Lung (tissue), 12 donors: ENCODE measurements around the gene TLR5. TPM values are rescaled to one million over a fixed set of nuclear protein-coding genes. Genes with fewer than 3 reads are reported as not detected.

Source experiments
- ATAC-seq: fragments of 200-7000 bp; cut with Tn5 transposase; one replicate; pipeline ENCODE4 v1.9.1; 2020; ENCODE audit warnings: moderate number of reproducible peaks; ENCODE audit not compliant: insufficient read depth, low FRiP score
- DNase-seq, 3 donors: peaks; one replicate each; pipeline ENCODE4 v3.0.0-alpha.2; 2013 to 2017
- H3K27ac ChIP-seq, 2 donors: one replicate each; pipeline ENCODE4 v1.5.1; 2013; ENCODE audit warnings: mild to moderate bottlenecking in 2 of 2, moderate library complexity in 2 of 2, control low read depth in 1 of 2, inconsistent platforms in 1 of 2, low read depth in 1 of 2, low read length in 1 of 2
- H3K27me3 ChIP-seq, 3 donors: one replicate each; pipeline ENCODE4 v1.5.1; 2013; ENCODE audit warnings: low read length in 2 of 3; ENCODE audit not compliant: control insufficient read depth in 3 of 3, insufficient read depth in 3 of 3
- H3K36me3 ChIP-seq, 4 donors: one replicate each; pipeline ENCODE4 v1.5.1; 2013; ENCODE audit warnings: low read length in 4 of 4, mild to moderate bottlenecking in 1 of 4, moderate library complexity in 1 of 4; ENCODE audit not compliant: control insufficient read depth in 4 of 4, insufficient read depth in 4 of 4
- H3K4me1 ChIP-seq, 5 donors: one replicate each; pipeline ENCODE4 v1.5.1; 2013; ENCODE audit warnings: low read length in 5 of 5, mild to moderate bottlenecking in 2 of 5, moderate library complexity in 1 of 5; ENCODE audit not compliant: control insufficient read depth in 5 of 5, insufficient read depth in 5 of 5
- H3K4me3 ChIP-seq: one replicate; pipeline ENCODE4 v1.5.1; 2013; ENCODE audit warnings: mild to moderate bottlenecking, control low read depth, moderate library complexity
- H3K9ac ChIP-seq, 2 donors: one replicate each; pipeline ENCODE4 v1.5.1; 2013; ENCODE audit warnings: low read length in 2 of 2, control low read depth in 1 of 2; ENCODE audit not compliant: insufficient read depth in 1 of 2
- H3K9me3 ChIP-seq, 4 donors: one replicate each; pipeline ENCODE4 v1.5.1; 2013; ENCODE audit warnings: low read length in 3 of 4, mild to moderate bottlenecking in 1 of 4, moderate library complexity in 1 of 4; ENCODE audit not compliant: control insufficient read depth in 4 of 4, insufficient read depth in 3 of 4
- CTCF ChIP-seq: IDR thresholded peaks from 2 replicates; pipeline ENCODE4 v1.5.1; 2012; ENCODE audit warnings: mild to moderate bottlenecking; ENCODE audit errors: control extremely low read depth, extremely low read depth
- WGBS, 2 donors: extraction: QIAGEN DNeasy Blood & Tissue Kit; methylation state at CpG; one replicate each; pipeline ENCODE4 v1.1.7; 2013; 5-methylcytosine and 5-hydroxymethylcytosine counted together
- polyA plus RNA-seq, 2 donors: library from polyadenylated mRNA; stranded (reverse); fragments of 200-250 nt; gene quantifications; one replicate each; pipeline ENCODE4 v1.2.1, GENCODE V29; 2013
- total RNA-seq, 2 donors: library from RNA; depleted of rRNA in 1 of 2; stranded (reverse); fragments of >200 nt in 1 of 2; gene quantifications; one replicate each; pipeline ENCODE4 v1.2.1, GENCODE V29; 2014 to 2021
- donor health status: control.
- donor health status: control.
- donor health status: Bipolar disorder and iron deficiency.
- donor health status: healthy.
- donor health status: DM: yes; HTN: yes; CAD: no.

Gene TLR5
- total and polyA plus RNA-seq, 4 donors = 3.0 to 23.6 (median 17.7) TPM

- ATAC-seq = no peak
Observed at GRCh38 chr1:223147873-223148272, 4.8 kb upstream of the TLR5 start.

GRCh38 chr1:223147409-223147808 is 4.4 kb upstream of the TLR5 start:
- TF ChIP-seq CTCF = no peak
- 94 to 95% methylated on average over 2 of the region's 2 CpGs for WGBS, 2 donors
- no peak for ATAC-seq
- Histone ChIP-seq H3K27ac (no peak overlapping the region), H3K4me1 (peaks cover 1 to 16% (median 13%) of the 10 kb centered on the region in 5 donors), H3K9ac (no peak overlapping the region), H3K36me3 (no peaks in the 10 kb centered on the region), H3K27me3 (no peaks in the 10 kb centered on the region), H3K9me3 (peaks cover 0 to 2% (median 0%) of the 10 kb centered on the region in 4 donors), H3K4me3 (no peak overlapping the region)
- no peak for DNase-seq

More at GRCh38 chr1:223147873-223148272, 4.8 kb upstream of the TLR5 start:
- H3K4me1 ChIP-seq = peaks cover 3 to 15% (median 9%) of the 10 kb centered on the region in 5 donors
- WGBS, 2 donors = 72 to 89% methylated on average over 3 of the region's 3 CpGs
- H3K4me3 ChIP-seq = no peak overlapping the region
- no peaks in the 10 kb centered on the region for H3K36me3 ChIP-seq
- no peak for TF ChIP-seq CTCF
- H3K27me3 ChIP-seq = no peaks in the 10 kb centered on the region
- H3K9me3 ChIP-seq = peaks cover 0 to 2% (median 0%) of the 10 kb centered on the region in 4 donors
- no peak overlapping the region for H3K27ac ChIP-seq
- DNase-seq = no peak
- H3K9ac ChIP-seq = no peak overlapping the region

GRCh38 chr1:223146745-223147144 is 3.7 kb upstream of the TLR5 start:
- H3K4me1 ChIP-seq = peaks cover 0 to 18% (median 15%) of the 10 kb centered on the region in 5 donors
- H3K27me3 ChIP-seq = no peaks in the 10 kb centered on the region
- no peak overlapping the region for H3K4me3 ChIP-seq
- no peak overlapping the region for H3K27ac ChIP-seq
- H3K9ac ChIP-seq = no peak overlapping the region
- WGBS, 2 donors = 91 to 92% methylated on average over 2 of the region's 2 CpGs
- no peak for TF ChIP-seq CTCF
- peaks cover 0 to 2% (median 0%) of the 10 kb centered on the region in 4 donors for H3K9me3 ChIP-seq
- ATAC-seq = no peak
- no peaks in the 10 kb centered on the region for H3K36me3 ChIP-seq
- DNase-seq = no peak

- H3K9me3 ChIP-seq = no peaks in the 10 kb centered on the region
- H3K27me3 ChIP-seq = no peaks in the 10 kb centered on the region
- no peak overlapping the region for H3K4me3 ChIP-seq
- peaks cover 0 to 21% (median 16%) of the 10 kb centered on the region in 5 donors for H3K4me1 ChIP-seq
- 82 to 84% methylated on average over 5 of the region's 5 CpGs for WGBS, 2 donors
- no peak for DNase-seq
- no peak for TF ChIP-seq CTCF
- no peaks in the 10 kb centered on the region for H3K36me3 ChIP-seq
- no peak for ATAC-seq
- no peak overlapping the region for H3K9ac ChIP-seq
- H3K27ac ChIP-seq = no peak overlapping the region
Observed at GRCh38 chr1:223144914-223145313, 1.9 kb upstream of the TLR5 start.
